SU-DHL-6 (cell line): ENCODE measurements around the gene KDELR1.

Experiments
- H2AFZ ChIP-seq: fragments of 200-600 bp; sonication (generic); 2 replicates; pipeline ENCODE4 v1.6.1; 2014; ENCODE audit warnings: low read depth, mild to moderate bottlenecking, moderate library complexity, mixed read lengths, antibody characterized with exemption, low read length; ENCODE audit not compliant: severe bottlenecking
- H3F3A ChIP-seq: fragments of 200-600 bp; shearing (Covaris generic); 2 replicates; pipeline ENCODE4 v1.6.0; 2016; ENCODE audit warnings: antibody characterized with exemption, mild to moderate bottlenecking; ENCODE audit not compliant: insufficient read depth
- H3K27ac ChIP-seq: fragments of 200-600 bp; sonication (generic); 2 replicates; pipeline ENCODE4 v1.5.1; 2016; ENCODE audit warnings: low read depth, mild to moderate bottlenecking, low read length, moderate library complexity, mixed read lengths
- H3K27me3 ChIP-seq: fragments of 200-600 bp; sonication (generic), shearing (Covaris generic); 2 replicates; pipeline ENCODE4 v1.6.0; 2014; ENCODE audit warnings: mild to moderate bottlenecking, low read length
- H3K36me3 ChIP-seq: fragments of 200-600 bp; sonication (generic); 2 replicates; pipeline ENCODE4 v1.6.1; 2014; ENCODE audit warnings: mild to moderate bottlenecking, low read length, mixed read lengths
- H3K4me2 ChIP-seq: fragments of 300-600, 200-600 bp; shearing (Covaris generic), sonication (generic); 2 replicates; pipeline ENCODE4 v1.6.0; 2014; ENCODE audit warnings: low read length, low read depth, mild to moderate bottlenecking; ENCODE audit not compliant: poor library complexity, severe bottlenecking
- H3K4me3 ChIP-seq: fragments of 200-600 bp; sonication (generic); 2 replicates; pipeline ENCODE4 v1.5.1; 2014; ENCODE audit warnings: antibody characterized with exemption, low read length, mild to moderate bottlenecking, mixed read lengths; ENCODE audit not compliant: insufficient read depth, poor library complexity, severe bottlenecking
- H3K79me2 ChIP-seq: fragments of 200-600 bp; sonication (generic); 2 replicates; pipeline ENCODE4 v1.6.1; 2014; ENCODE audit warnings: mild to moderate bottlenecking, low read length, moderate library complexity; ENCODE audit not compliant: insufficient read depth
- H3K9ac ChIP-seq: fragments of 200-600 bp; sonication (generic); 2 replicates; pipeline ENCODE4 v1.7.0; 2014; ENCODE audit warnings: mild to moderate bottlenecking, low read length
- H3K9me2 ChIP-seq: fragments of 200-600 bp; sonication (generic); replicated peaks from 2 replicates; pipeline ENCODE4 v1.6.1; 2014; ENCODE audit warnings: low read length; ENCODE audit not compliant: insufficient read depth
- H3K9me3 ChIP-seq: fragments of 200-600 bp; sonication (generic); 2 replicates; pipeline ENCODE4 v1.6.1; 2014; ENCODE audit warnings: low read length, mixed read lengths; ENCODE audit not compliant: insufficient read depth
- H4K20me1 ChIP-seq: fragments of 200-600 bp; sonication (generic); 2 replicates; pipeline ENCODE4 v1.6.1; 2014; ENCODE audit warnings: low read depth, mild to moderate bottlenecking, antibody characterized with exemption, low read length, moderate library complexity, mixed read lengths
- CTCF ChIP-seq: fragments of 200-600 bp; sonication (generic); IDR thresholded peaks from one replicate; pipeline ENCODE4 v1.5.1; 2017; ENCODE audit warnings: antibody characterized with exemption, mild to moderate bottlenecking, low read length, moderate library complexity; ENCODE audit not compliant: insufficient read depth, poor library complexity, severe bottlenecking
- EZH2phosphoT487 ChIP-seq: fragments of 200-600 bp; sonication (generic), shearing (Covaris generic); conservative IDR thresholded peaks from 2 replicates; pipeline ENCODE4 v1.6.1; 2018; ENCODE audit warnings: mild to moderate bottlenecking, antibody characterized with exemption, low read length, moderate library complexity, mixed read lengths

KDELR1 gene

GRCh38 chr19:48415806-48416221 is 24.5 kb upstream of the KDELR1 start:
- Histone ChIP-seq H3K27me3 (no peaks in the 10 kb centered on the region), H3F3A (no peaks in the 10 kb centered on the region), H3K9me2 (no peaks in the 10 kb centered on the region), H3K9ac (no peak overlapping the region), H3K36me3 (no peaks in the 10 kb centered on the region), H2AFZ (no peak overlapping the region), H3K79me2 (no peaks in the 10 kb centered on the region), H3K9me3 (no peaks in the 10 kb centered on the region), H3K4me2 (no peak overlapping the region), H4K20me1 (no peaks in the 10 kb centered on the region), H3K4me3 (no peak overlapping the region), H3K27ac (no peak overlapping the region)
- no peak for TF ChIP-seq CTCF
- TF ChIP-seq EZH2phosphoT487: no peak

GRCh38 chr19:48415395-48415794 is 24.0 kb upstream of the KDELR1 start:
- no peaks in the 10 kb centered on the region for H3K9me3 ChIP-seq
- H3K4me3 ChIP-seq: no peak overlapping the region
- no peaks in the 10 kb centered on the region for H3K9me2 ChIP-seq
- TF ChIP-seq CTCF (no peak), EZH2phosphoT487 (no peak)
- H3F3A ChIP-seq: no peaks in the 10 kb centered on the region
- no peaks in the 10 kb centered on the region for H4K20me1 ChIP-seq
- no peak overlapping the region for H3K9ac ChIP-seq
- no peaks in the 10 kb centered on the region for H3K79me2 ChIP-seq
- no peak overlapping the region for H3K4me2 ChIP-seq
- H3K27ac ChIP-seq: no peak overlapping the region
- H3K27me3 ChIP-seq: no peaks in the 10 kb centered on the region
- H3K36me3 ChIP-seq: no peaks in the 10 kb centered on the region
- H2AFZ ChIP-seq: no peak overlapping the region

- H3K9ac ChIP-seq: no peak overlapping the region
Observed at GRCh38 chr19:48413879-48414587, 22.7 kb upstream of the KDELR1 start.

More at GRCh38 chr19:48413879-48414587, 22.7 kb upstream of the KDELR1 start:
- Histone ChIP-seq H3K36me3 (no peaks in the 10 kb centered on the region), H3K27ac (no peak overlapping the region), H4K20me1 (no peaks in the 10 kb centered on the region), H3K79me2 (no peaks in the 10 kb centered on the region), H3K9me2 (no peaks in the 10 kb centered on the region), H3K27me3 (no peaks in the 10 kb centered on the region), H3K4me2 (no peak overlapping the region), H3K4me3 (no peak overlapping the region), H3K9me3 (no peaks in the 10 kb centered on the region), H3F3A (no peaks in the 10 kb centered on the region), H2AFZ (no peak overlapping the region)
- TF ChIP-seq CTCF (no peak), EZH2phosphoT487 (no peak)
